Measurements from ENCODE around the gene EIF3L.

Gene EIF3L

GRCh38 chr22:37906364-37907008 lies 57.3 kb downstream of the EIF3L start:
- DNase-seq: no peak

- no peak for DNase-seq
Measured at GRCh38 chr22:37907036-37907954, 58.1 kb downstream of the EIF3L start.

DNA sequence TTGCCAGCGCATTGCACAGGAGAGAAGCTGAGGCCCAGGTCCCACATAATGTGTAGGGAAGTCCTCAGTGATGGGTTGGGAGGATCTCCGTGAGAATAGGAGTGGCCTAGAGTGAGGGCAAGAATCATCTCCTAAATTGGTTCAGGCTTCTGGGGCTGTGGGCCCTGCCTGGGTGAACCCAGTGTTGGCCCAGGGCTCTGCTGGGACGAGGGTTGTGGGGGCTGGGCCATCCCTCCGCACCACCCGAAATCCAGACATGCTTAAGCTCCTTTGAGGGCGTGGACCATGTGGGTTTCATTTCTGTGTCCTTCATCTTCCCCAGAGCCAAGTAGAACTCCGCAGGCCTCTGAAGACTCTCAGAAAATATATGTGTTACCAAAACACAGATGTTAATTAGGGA lies 60.5 kb downstream of the EIF3L start:
- no peak for DNase-seq

- no peak for DNase-seq
Measured at GRCh38 chr22:37910890-37911672, 61.9 kb downstream of the EIF3L start.

DNA sequence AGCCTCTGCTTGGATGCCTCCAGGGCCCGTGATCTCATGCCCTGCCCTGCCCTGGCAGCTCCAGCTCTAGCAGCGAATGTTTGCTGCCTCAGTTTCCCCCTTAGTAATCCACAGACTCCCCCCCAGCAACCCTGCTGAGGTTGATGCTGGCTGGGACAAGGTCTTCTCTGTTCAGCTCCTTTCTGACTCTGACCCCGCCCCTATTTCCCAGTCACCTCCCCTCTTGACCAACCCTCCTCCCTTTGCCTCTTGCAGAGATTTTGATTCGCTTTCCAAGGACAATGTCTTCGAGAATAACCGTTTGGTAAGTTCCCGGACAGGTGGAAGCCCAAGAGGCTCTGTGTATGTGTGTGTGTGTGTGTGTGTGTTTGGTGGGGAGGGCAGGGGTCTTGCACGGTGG lies 62.5 kb downstream of the EIF3L start:
- DNase-seq: no peak

- no peak for DNase-seq
Measured at GRCh38 chr22:37912171-37912570, 63.0 kb downstream of the EIF3L start.

DNA sequence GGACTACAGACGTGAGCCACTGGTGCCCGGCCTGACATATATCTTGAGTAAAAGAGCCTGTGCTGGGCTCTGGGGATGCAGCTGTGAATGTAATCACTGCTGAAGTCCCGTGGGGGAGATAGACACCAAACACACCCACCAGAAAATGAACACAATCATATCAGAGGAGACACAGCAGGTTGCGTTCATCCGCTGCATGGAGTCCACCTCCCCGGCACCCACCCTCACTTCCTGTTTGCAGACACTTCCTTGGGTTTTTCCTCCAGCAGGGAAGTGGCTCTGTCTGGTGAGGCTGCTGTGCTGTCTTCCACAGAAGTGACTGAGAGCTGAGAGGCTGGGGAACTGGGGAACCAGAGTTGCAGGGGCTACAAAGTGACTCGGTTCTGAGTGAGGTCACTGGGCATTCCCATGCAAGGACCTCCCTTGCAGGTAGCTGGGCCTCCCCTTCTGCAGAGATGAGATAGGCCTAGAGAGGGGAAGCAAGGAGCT lies 64.1 kb downstream of the EIF3L start:
- no peak for DNase-seq

DNA sequence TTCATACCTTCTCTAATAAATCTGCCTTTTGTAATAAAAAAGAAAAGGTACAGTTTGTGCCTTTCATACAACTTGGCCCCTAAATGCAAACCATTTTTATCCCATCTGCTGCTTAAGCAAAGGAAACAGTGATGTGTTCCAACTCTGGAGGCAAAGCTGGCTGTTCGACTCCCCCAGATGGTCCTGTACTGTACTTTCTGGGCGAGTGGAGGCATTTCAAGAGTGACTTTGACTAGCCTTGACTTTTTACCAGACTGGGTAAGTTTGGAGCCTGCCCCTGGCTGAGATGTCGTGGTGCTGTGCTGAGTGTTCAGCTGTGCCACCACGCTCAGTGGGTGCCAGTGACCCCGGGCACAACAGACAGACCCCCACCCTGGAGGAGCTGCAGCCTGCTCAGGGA lies 67.1 kb downstream of the EIF3L start:
- no peak for DNase-seq

- DNase-seq: no peak
Measured at GRCh38 chr22:37917874-37918548, 68.8 kb downstream of the EIF3L start.

- no peak for DNase-seq
Measured at GRCh38 chr22:37918580-37919270, 69.5 kb downstream of the EIF3L start.

DNA sequence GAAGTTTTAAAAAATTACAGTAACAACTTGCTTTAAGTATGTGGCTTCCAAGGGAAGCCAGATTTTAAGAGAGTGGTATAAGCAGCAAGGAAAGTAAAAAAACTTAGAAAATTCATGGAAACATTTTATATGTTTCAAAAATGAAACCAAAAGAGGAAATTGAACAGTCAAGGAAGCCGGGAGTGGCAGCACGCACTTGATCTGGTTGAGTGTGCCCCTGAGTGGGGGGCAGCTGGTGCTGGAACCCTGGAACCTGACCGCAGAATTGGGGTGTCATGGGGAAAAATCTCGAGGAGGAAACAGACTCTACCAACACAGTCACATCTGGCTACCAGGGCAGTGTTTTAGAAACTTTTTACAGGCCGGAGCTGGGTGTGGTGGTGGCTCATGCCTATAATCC lies 70.9 kb downstream of the EIF3L start:
- no peak for DNase-seq

DNA sequence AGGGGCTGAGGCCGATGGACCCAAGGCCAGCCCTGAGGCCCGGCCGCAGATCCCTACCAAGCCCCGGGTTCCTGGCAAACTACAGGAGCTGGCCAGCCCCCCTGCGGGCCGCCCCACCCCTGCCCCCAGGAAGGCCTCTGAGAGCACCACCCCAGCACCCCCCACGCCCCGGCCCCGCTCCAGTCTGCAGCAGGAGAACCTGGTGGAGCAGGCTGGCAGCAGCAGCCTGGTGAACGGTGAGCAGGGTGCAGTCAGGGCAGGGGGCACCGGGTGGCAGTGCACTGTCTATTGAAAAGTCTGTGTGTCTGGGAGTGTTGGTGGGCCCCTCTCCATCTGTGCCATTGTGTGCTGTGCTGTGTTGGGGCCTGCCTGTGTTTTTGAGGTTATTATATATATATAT lies 73.0 kb downstream of the EIF3L start:
- DNase-seq: no peak

- DNase-seq: no peak
Measured at GRCh38 chr22:37923927-37924326, 74.7 kb downstream of the EIF3L start.

DNA sequence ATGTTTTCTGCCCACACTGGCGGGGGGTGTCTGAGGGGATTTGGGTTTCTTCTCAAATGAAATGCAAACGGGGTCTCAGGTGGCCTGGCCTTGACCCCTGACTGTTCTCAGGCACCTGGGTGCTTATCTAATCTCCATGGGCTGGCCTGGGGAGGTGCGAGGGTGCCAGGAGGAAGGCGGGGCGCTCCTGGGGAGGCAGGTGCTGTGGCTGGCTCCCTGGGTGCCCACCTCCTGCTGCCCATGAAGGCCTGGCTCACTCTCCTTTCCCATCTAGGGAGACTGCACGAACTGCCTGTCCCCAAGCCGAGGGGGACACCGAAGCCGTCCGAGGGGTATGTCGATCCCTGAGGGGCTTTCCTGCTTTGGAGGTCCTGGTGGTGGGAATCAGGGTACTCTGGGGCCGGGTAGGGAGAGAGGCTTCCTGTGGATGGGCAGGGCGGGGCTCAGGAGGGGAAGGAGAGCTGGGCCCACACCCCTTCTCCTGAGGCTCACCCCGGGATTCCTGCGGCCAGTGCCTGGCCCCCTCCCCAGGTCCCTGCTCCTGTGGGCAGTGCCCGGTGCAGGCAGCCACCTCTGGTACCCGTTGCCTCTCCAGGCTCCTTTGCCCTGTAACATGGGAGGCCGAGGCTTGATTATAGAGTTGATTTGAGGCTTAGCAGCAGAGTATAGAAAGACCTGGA lies 75.3 kb downstream of the EIF3L start:
- DNase-seq: no peak

- DNase-seq: no peak
Measured at GRCh38 chr22:37925330-37925729, 76.1 kb downstream of the EIF3L start.

GRCh38 chr22:37925767-37926166 lies 76.5 kb downstream of the EIF3L start:
- no peak for DNase-seq

GRCh38 chr22:37926358-37926757 lies 77.1 kb downstream of the EIF3L start:
- DNase-seq: no peak

- no peak for DNase-seq
Measured at GRCh38 chr22:37926771-37927636, 77.8 kb downstream of the EIF3L start.

DNA sequence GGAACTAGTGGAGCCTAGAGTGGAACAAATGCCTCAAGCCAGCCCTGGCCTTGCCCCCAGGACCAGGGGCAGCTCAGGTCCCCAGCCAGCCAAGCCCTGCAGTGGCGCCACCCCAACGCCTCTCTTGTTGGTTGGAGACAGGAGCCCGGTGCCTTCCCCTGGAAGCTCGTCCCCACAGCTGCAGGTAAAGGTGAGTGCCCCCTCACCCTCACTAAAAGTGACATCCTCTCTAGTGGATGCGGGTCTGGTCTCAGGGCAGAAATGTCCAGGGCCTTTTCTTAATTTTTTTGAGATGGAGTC lies 78.4 kb downstream of the EIF3L start:
- DNase-seq: no peak

- DNase-seq: no peak
Measured at GRCh38 chr22:37929390-37929789, 80.2 kb downstream of the EIF3L start.

All from NCI-H510A (cell line).